SH-SY5Y (cell line): ENCODE measurements around the gene SUN2.

Experiments
- GATA2 ChIP-seq: IDR thresholded peaks from 2 replicates; pipeline ENCODE4 v1.6.1; 2011; ENCODE audit warnings: mild to moderate bottlenecking, low read depth, low read length
- GATA3 ChIP-seq: IDR thresholded peaks from 2 replicates; pipeline ENCODE4 v1.6.1; 2011; ENCODE audit warnings: low read depth, mild to moderate bottlenecking, low read length, moderate library complexity

GRCh38 chr22:38759005-38759404 is 3.2 kb upstream of the SUN2 start:
- TF ChIP-seq GATA2 (no peak), GATA3 (no peak)
